ENCODE data around the gene RPS6KB1. TPM values are rescaled to one million over a fixed set of nuclear protein-coding genes. Genes with fewer than 3 reads are reported as not detected.
A peak's percentile ranks its signal among the peaks of the same experiment; 100 is the strongest.

The RPS6KB1 gene
- total RNA-seq, result 34.9 TPM
- long read RNA-seq, full-length matches to known transcripts, result 32 of 42 reads
- long read RNA-seq, partial matches to known transcripts, result 0 of 42 reads
- long read RNA-seq, other reads (novel, unspliced or antisense), result 10 of 42 reads

DNA sequence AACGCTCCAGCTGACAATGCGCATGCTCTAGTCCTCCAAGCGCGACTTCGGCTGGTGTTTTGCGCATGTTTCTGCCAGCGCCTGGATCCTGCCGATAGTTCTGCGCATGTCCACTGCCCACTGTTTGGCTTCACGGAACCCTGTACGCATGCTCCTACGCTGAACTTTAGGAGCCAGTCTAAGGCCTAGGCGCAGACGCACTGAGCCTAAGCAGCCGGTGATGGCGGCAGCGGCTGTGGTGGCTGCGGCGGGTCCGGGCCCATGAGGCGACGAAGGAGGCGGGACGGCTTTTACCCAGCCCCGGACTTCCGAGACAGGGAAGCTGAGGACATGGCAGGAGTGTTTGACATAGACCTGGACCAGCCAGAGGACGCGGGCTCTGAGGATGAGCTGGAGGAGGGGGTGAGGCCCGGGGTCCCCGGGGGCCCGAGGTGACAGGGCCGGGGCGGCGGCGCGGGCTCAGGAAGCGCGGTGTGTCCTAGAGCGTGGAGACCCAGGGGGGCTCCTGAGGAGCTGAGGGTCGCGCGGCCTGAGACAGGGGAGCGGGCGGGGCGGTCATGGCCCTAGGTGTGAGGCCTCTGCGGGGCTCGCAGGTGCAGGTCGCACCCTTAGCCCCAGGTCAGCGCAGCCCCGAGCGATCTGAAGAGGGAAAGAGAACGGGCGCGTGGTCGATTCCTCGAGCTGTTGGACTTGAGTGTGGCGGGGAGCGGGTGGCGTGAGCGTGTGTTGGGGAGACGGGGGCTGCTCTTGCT is at the start of gene RPS6KB1, which contains the start of gene TUBD1:
Gene RPS6KB1 (plus strand): TSS at position 198 of the 752 bp plus-strand sequence. CDS start 64 bp downstream, at position 262.
Gene TUBD1 (minus strand): TSS at position 20 of the 752 bp plus-strand sequence. CDS start 1,941 bp downstream, outside the sequence.
- Histone ChIP-seq H3K27me3 (no peaks in the 10 kb centered on the region), H3K4me1 (peaks cover 18% of the 10 kb centered on the region), H3K9me3 (no peaks in the 10 kb centered on the region), H3K27ac (peak within 1 kb of the TSS; percentile 94), H3K4me3 (peak within 1 kb of the TSS; percentile 95), H3K36me3 (peaks cover 5% of the 10 kb centered on the region)
- TF ChIP-seq, protein P1, sequence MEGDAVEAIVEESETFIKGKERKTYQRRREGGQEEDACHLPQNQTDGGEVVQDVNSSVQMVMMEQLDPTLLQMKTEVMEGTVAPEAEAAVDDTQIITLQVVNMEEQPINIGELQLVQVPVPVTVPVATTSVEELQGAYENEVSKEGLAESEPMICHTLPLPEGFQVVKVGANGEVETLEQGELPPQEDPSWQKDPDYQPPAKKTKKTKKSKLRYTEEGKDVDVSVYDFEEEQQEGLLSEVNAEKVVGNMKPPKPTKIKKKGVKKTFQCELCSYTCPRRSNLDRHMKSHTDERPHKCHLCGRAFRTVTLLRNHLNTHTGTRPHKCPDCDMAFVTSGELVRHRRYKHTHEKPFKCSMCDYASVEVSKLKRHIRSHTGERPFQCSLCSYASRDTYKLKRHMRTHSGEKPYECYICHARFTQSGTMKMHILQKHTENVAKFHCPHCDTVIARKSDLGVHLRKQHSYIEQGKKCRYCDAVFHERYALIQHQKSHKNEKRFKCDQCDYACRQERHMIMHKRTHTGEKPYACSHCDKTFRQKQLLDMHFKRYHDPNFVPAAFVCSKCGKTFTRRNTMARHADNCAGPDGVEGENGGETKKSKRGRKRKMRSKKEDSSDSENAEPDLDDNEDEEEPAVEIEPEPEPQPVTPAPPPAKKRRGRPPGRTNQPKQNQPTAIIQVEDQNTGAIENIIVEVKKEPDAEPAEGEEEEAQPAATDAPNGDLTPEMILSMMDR (IDR thresholded peaks at IDR 0.05), result no peak
- intact Hi-C loops (cut with DNase I), result no loop called here
- DNase-seq, result peak; percentile 97
- peak; percentile 99 for ATAC-seq

DNA sequence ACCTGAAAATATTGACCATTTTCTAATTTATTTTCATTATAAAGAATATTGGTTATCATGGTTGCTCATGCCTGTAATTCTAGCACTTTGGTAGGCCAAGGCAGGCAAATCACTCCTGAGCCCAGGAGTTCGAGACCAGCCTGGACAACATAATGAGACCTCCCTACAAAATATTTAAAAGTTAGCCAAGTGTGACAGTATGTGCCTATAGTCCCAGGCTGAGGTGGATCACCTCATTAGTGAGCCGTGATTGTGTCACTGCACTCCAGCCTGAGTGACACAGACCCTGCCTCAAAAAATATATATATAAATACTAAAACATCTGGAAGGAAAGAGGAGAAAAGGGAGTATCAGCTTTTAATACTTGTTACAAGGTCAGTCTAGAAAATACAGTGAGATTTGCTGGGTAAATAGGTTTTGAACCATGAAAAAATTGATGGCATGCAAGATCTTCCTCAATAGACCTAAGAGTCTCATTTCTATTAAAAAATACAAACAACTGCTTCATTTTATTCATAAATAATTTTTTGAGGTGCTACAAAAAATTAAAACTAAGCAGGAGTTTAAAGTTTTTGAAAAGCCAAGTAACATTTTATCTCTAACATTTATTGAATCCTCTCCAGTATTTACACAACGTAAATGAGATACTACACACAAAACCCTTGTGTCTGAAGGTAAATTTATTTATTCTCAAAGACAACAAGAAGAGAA is 47.9 kb upstream of the RPS6KB1 start:
- ATAC-seq (no peak), DNase-seq (no peak)
- no peak overlapping the region for H3K4me3 ChIP-seq
- intact Hi-C loops (cut with DNase I), result no loop called here
- TF ChIP-seq, protein P1 (IDR thresholded peaks at IDR 0.05), result no peak
- H3K4me1 ChIP-seq, result peaks cover 69% of the 10 kb centered on the region
- H3K27ac ChIP-seq, result peak overlapping the region; percentile 98
- no peaks in the 10 kb centered on the region for H3K27me3 ChIP-seq
- H3K9me3 ChIP-seq, result no peaks in the 10 kb centered on the region
- H3K36me3 ChIP-seq, result peaks cover 7% of the 10 kb centered on the region

DNA sequence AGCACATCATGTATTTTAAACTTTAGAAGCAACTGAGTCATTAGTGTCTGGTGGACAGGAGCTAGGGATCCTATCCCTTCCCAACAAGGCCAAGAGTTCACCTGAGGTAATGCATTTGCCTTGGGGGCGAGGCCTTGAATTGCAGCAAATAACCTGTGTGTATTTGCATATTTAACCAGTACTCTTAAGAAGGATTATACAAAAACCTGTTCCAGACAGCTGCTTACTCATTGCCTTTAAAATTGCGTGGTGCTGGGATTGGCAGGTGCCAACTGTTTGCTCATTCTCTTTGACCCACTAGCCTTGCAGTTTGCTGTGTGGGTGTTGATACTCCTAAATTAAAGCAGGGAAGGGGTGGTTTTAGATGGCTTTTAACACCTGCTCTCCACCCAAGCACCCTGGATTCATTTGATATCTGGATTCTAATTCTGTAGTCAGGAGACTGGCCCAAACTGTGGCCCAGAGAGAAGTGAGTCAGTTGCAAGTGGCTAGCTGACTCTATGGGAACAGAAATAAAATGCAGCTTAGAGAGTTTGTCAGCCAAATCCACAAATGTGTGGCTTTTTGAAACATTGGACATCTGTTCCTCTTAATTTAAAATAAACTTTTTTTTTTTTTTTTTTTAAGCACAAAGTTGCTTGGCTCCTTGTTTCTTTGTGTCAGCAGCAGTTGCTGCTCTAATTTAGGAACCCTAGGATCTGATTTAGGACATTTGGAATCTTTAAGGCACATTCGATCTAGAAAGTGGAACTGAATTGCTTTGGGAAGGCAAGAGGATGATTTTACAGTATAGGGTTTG is 47.1 kb upstream of the RPS6KB1 start:
- no peaks in the 10 kb centered on the region for H3K36me3 ChIP-seq
- H3K27me3 ChIP-seq, result no peaks in the 10 kb centered on the region
- ATAC-seq, result peak; percentile 55
- TF ChIP-seq, protein P1 (IDR thresholded peaks at IDR 0.05), result no peak
- intact Hi-C loops (cut with DNase I), result no loop called here
- H3K4me1 ChIP-seq, result peaks cover 68% of the 10 kb centered on the region
- no peak overlapping the region for H3K4me3 ChIP-seq
- H3K27ac ChIP-seq, result peak overlapping the region; percentile 98
- H3K9me3 ChIP-seq, result no peaks in the 10 kb centered on the region
- no peak for DNase-seq

DNA sequence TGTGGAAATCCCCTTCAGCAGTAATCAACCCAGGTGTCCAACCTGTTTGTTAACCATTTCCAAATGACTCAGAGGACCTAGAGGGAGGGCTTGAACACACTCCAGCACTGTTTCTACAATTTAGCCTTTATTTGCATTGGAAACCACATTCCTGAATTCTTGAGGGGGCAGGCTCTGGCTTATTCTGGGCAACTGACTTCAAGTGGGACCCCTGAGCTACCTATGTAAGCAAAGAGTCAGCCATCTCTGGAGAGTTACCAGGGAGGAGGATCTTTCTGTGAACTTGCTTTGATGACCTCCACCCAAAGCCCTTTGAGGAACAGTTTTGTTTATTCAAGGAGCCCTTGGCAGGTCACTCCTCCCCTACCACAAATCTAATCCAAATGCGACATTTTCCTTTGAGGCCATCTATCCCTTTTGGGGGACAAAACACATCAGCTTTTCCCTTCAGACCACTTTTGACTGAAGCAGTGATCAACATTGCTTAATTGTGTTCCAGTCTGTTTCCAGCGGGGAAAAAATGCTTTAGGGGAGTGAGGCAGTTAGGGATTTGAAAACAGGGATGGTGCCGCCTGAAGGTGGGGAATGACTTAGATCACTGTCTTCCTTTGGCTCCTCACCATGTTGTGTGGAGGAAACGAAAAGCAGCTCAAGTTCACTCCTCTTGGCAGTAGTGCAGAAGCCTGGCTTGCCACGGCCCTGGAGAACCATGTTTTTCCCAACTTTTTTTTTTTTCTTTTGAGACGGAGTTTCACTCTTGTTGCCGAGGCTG is 46.3 kb upstream of the RPS6KB1 start:
- TF ChIP-seq, protein P1 (IDR thresholded peaks at IDR 0.05), result no peak
- Histone ChIP-seq H3K36me3 (no peaks in the 10 kb centered on the region), H3K27me3 (no peaks in the 10 kb centered on the region), H3K27ac (peak overlapping the region; percentile 98), H3K4me3 (peak overlapping the region; percentile 19), H3K4me1 (peaks cover 72% of the 10 kb centered on the region), H3K9me3 (no peaks in the 10 kb centered on the region)
- DNase-seq, result peak; percentile 71
- peak; percentile 12 for ATAC-seq
- intact Hi-C loops (cut with DNase I), result no loop called here

DNA sequence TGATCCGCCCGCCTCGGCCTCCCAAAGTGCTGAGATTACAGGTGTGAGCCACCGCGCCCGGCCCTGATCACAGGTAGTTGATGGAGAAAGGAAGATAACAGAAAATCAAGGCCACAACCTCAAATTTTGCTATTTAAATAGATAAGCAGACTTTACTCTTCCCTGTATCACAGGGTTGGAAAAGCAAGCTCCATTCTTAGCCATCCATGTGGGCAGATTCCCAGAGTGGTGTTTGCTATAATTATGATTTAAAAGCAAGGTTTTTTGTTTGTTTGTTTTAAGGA is 44.6 kb upstream of the RPS6KB1 start:
- no peak overlapping the region for H3K4me3 ChIP-seq

More for the DNA sequence above, 44.6 kb upstream of the RPS6KB1 start:
- ATAC-seq, result no peak
- TF ChIP-seq, protein P1 (IDR thresholded peaks at IDR 0.05), result no peak
- no peak for DNase-seq
- peak overlapping the region; percentile 98 for H3K27ac ChIP-seq
- no peaks in the 10 kb centered on the region for H3K36me3 ChIP-seq
- peaks cover 78% of the 10 kb centered on the region for H3K4me1 ChIP-seq
- no peaks in the 10 kb centered on the region for H3K9me3 ChIP-seq
- no peaks in the 10 kb centered on the region for H3K27me3 ChIP-seq
- intact Hi-C loops (cut with DNase I), result no loop called here
